HUES64 (cell line): ENCODE measurements around the gene APOBR.
"Not testable (repeated sequence)": the region's sequence is repeated elsewhere in the genome, so short reads cannot be mapped to it uniquely, and the experiment has no call there.

Experiments used
- H3K27ac ChIP-seq: 2 replicates; pipeline ENCODE4 v1.7.0; 2013; ENCODE audit warnings: low read depth, low read length, inconsistent platforms
- H3K27me3 ChIP-seq: 2 replicates; pipeline ENCODE4 v1.6.1; 2013; ENCODE audit warnings: mild to moderate bottlenecking, low read length; ENCODE audit not compliant: insufficient read depth
- H3K36me3 ChIP-seq: 2 replicates; pipeline ENCODE4 v1.6.1; 2013; ENCODE audit warnings: mild to moderate bottlenecking, low read length; ENCODE audit not compliant: insufficient read depth
- H3K4me1 ChIP-seq: 2 replicates; pipeline ENCODE4 v1.6.1; 2013; ENCODE audit warnings: mild to moderate bottlenecking, low read length, moderate library complexity; ENCODE audit not compliant: insufficient read depth
- H3K4me3 ChIP-seq: 2 replicates; pipeline ENCODE4 v1.5.1; 2013; ENCODE audit warnings: mild to moderate bottlenecking, low read length, moderate library complexity
- H3K9ac ChIP-seq: 2 replicates; pipeline ENCODE4 v1.6.1; 2013; ENCODE audit warnings: mild to moderate bottlenecking, low read depth, low read length
- H3K9me3 ChIP-seq: 2 replicates; pipeline ENCODE4 v1.6.1; 2013; ENCODE audit warnings: low read depth, low read length; ENCODE audit not compliant: insufficient read depth
- WGBS: fragments of 150-250, 120-280 bp; methylation state at CpG from one replicate; pipeline ENCODE4 v1.1.7; 2013; ENCODE audit warnings: missing lambda C conversion rate; 5-methylcytosine and 5-hydroxymethylcytosine counted together

The APOBR gene

DNA sequence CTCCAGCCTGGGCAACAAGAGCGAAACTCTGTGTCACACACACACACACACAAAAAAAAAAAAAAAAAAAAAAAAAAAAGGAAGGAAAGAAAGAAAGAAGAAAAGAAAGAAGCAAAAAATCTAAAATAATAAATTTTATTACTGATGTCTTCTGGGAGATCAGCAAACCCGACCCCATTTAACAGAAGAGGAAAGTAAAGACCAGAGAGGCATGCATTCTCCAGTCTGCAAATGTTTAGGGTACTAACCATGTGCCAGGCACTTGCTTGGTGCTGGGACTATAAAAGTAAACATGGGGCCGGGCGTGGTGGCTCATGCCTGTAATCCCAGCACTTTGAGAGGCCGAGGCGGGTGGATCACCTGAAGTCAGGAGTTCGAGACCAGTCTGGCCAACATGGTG is 51.5 kb downstream of the APOBR start:
- not testable (repeated sequence) for H3K27ac ChIP-seq, H3K4me3 ChIP-seq, H3K9ac ChIP-seq, H3K9me3 ChIP-seq, H3K4me1 ChIP-seq, H3K36me3 ChIP-seq, H3K27me3 ChIP-seq
- 95% methylated on average over 6 of the region's 7 CpGs for WGBS

DNA sequence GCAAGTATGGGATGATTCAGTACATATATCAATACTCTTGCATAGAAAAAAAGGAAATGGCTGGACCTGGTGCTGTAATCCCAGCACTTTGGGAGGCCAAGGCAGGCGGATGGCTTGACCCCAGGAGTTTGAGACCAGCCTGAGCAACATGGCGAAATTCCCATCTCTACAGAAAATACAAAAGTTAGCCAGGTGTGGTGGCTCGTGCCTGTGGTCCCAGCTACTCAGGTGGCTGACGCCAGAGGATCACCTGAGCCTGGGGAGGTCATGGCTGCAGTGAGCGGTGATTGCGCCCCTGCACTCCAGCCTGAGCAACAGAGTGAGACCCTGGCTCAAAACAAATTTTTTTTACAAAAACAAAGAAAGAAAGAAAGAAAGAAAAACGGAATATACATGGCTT is 52.2 kb downstream of the APOBR start:
- Histone ChIP-seq H3K4me3 (no peak overlapping the region), H3K27ac (no peak overlapping the region), H3K9me3 (no peaks in the 10 kb centered on the region), H3K27me3 (no peaks in the 10 kb centered on the region), H3K9ac (no peak overlapping the region), H3K4me1 (no peaks in the 10 kb centered on the region), H3K36me3 (no peaks in the 10 kb centered on the region)
- 88% methylated on average over 6 of the region's 7 CpGs for WGBS

DNA sequence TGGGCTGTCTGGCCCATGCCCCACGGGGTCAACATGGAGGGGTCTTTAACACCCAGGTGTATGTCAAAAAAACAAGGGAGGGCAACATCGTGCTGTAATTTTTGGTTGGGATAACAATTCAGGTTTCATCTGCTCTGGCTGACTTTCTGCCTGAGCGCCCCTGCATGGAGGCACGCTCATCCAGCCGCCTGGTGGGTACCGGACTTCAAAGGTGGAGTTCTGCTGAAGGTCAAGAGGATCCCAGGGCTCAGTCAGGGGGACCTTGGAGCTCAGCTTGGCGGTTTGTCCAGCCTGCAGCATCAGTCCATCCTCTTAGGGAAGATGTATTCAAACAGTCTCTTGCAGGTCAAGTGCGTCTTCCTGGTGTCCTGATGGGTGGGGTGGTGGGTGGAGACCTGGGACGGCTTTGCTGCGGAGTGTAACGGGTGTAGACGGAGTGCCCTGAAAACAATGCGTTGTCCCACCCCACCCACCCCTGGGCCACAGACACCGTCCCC is 53.9 kb downstream of the APOBR start:
- Histone ChIP-seq H3K9ac (no peak overlapping the region), H3K36me3 (no peaks in the 10 kb centered on the region), H3K27ac (no peak overlapping the region), H3K9me3 (no peaks in the 10 kb centered on the region), H3K4me1 (no peaks in the 10 kb centered on the region), H3K4me3 (no peak overlapping the region), H3K27me3 (no peaks in the 10 kb centered on the region)
- WGBS = 88% methylated on average over 14 of the region's 14 CpGs
